ENCODE results near the gene CKM. TPM values are rescaled to one million over a fixed set of nuclear protein-coding genes. Genes with fewer than 3 reads are reported as not detected.

Gene CKM
- total RNA-seq, 1 donor from 2014 or later: not detected

Other genes with a start within 250 kb of the CKM start
- gene ZNF296, start 246.4 kb downstream of the CKM start, total RNA-seq: 4.1 and 5.0 TPM in 2 replicates
- gene GEMIN7, start 243.6 kb downstream of the CKM start, total RNA-seq: 29.8 and 33.7 TPM in 2 replicates
- gene PPP1R37, start 229.7 kb downstream of the CKM start, total RNA-seq: 18.4 and 24.8 TPM in 2 replicates
- gene NKPD1, start 161.9 kb downstream of the CKM start, total RNA-seq: 0.18 and 0.36 TPM in 2 replicates
- gene TRAPPC6A, start 144.6 kb downstream of the CKM start, total RNA-seq: 58.4 and 60.2 TPM in 2 replicates
- 11.5 and 12.6 TPM in 2 replicates for gene BLOC1S3, start 144.1 kb downstream of the CKM start, total RNA-seq
- gene EXOC3L2, start 77.5 kb downstream of the CKM start, total RNA-seq: not detected in 2 replicates
- gene MARK4, start 71.6 kb downstream of the CKM start, total RNA-seq: 20.0 and 20.4 TPM in 2 replicates
- not detected in 2 replicates for gene KLC3, start 17.9 kb upstream of the CKM start, total RNA-seq
- 23.5 and 24.0 TPM in 2 replicates for gene ERCC2, start 47.7 kb upstream of the CKM start, total RNA-seq
- gene PPP1R13L, start 82.2 kb upstream of the CKM start, total RNA-seq: 10.9 and 12.9 TPM in 2 replicates
- gene POLR1G, start 83.8 kb upstream of the CKM start, total RNA-seq: 9.1 and 9.7 TPM in 2 replicates
- gene ERCC1, start 101.0 kb upstream of the CKM start, total RNA-seq: 88.8 and 88.9 TPM in 2 replicates
- gene FOSB, start 145.1 kb upstream of the CKM start, total RNA-seq: 1.9 and 2.1 TPM in 2 replicates
- gene RTN2, start 174.2 kb upstream of the CKM start, total RNA-seq: 2.0 and 3.7 TPM in 2 replicates
- gene PPM1N, start 175.6 kb upstream of the CKM start, total RNA-seq: 1.3 and 1.5 TPM in 2 replicates
- 185 and 186 TPM in 2 replicates for gene VASP, start 184.6 kb upstream of the CKM start, total RNA-seq